ENCODE results near the gene LRRC14B. TPM values are rescaled to one million over a fixed set of nuclear protein-coding genes. Genes with fewer than 3 reads are reported as not detected.
"Not testable (repeated sequence)": the region's sequence is repeated elsewhere in the genome, so short reads cannot be mapped to it uniquely, and the experiment has no call there.

LRRC14B gene
- total RNA-seq, 1 donor from 2014 or later, result not detected

DNA sequence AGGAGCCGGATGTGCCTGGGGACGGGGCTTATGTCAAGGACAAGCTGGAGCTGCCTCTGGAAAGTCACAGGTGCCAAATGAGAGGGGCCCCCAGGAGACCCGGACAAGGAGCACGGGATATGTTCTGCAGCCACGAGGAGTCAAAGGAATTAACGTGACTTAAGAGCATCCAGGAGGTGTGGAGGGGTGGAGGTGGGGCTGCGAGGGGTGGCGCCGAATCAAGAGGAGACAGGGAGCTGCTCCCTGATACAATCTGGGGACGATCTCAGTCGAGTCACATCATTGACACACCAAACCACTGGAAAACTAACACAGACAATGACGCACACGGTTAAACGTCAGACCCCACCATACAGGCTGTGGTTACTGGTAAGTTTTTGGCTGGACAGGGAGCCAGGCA lies 16.3 kb downstream of the LRRC14B start:
- TF ChIP-seq, protein P1, sequence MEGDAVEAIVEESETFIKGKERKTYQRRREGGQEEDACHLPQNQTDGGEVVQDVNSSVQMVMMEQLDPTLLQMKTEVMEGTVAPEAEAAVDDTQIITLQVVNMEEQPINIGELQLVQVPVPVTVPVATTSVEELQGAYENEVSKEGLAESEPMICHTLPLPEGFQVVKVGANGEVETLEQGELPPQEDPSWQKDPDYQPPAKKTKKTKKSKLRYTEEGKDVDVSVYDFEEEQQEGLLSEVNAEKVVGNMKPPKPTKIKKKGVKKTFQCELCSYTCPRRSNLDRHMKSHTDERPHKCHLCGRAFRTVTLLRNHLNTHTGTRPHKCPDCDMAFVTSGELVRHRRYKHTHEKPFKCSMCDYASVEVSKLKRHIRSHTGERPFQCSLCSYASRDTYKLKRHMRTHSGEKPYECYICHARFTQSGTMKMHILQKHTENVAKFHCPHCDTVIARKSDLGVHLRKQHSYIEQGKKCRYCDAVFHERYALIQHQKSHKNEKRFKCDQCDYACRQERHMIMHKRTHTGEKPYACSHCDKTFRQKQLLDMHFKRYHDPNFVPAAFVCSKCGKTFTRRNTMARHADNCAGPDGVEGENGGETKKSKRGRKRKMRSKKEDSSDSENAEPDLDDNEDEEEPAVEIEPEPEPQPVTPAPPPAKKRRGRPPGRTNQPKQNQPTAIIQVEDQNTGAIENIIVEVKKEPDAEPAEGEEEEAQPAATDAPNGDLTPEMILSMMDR (IDR thresholded peaks at IDR 0.05), result no peak
- intact Hi-C loops (cut with DNase I), result no loop called here
- no peak for ATAC-seq
- Histone ChIP-seq H3K36me3 (peaks cover 39% of the 10 kb centered on the region), H3K4me3 (no peak overlapping the region), H3K4me1 (no peaks in the 10 kb centered on the region), H3K27me3 (ENCODE audit: low read depth) (no peaks in the 10 kb centered on the region), H3K27ac (no peak overlapping the region), H3K9me3 (no peaks in the 10 kb centered on the region)
- no peak for DNase-seq

DNA sequence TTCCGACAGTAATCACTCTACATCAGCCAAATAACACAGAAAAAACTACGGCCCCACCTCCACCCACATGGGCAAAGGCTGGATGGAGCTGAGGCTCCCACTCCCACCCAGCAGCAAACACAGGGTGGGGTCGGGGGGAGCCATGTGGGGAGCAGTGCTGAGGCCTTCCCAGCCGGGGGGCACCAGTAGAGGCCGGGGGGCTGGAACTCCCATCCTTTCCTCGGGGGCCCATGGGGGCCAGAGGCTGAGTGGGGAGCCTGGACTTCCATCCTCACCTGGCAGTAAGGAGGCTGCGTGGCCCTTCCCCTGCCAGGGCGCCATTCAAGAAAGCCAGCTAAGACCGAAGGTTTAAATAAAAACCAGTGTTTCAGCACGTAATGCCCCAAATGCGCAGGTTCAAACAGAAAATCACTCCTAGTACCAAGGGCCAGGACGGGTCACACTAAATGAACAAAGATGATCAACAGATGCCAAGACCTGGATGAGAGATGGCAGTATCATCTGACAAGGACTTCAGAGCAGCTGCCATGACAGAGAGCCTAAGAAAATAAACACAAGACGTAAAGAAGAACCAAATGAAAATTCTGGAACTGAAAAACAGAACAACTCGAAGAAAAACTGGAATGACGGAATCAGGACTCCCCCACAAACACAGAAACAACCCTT lies 17.3 kb downstream of the LRRC14B start:
- no peak overlapping the region for H3K4me3 ChIP-seq
- DNase-seq, result no peak
- H3K27me3 ChIP-seq (ENCODE audit: low read depth), result no peaks in the 10 kb centered on the region
- H3K36me3 ChIP-seq, result peaks cover 33% of the 10 kb centered on the region
- ATAC-seq, result no peak
- H3K4me1 ChIP-seq, result no peaks in the 10 kb centered on the region
- H3K9me3 ChIP-seq, result no peaks in the 10 kb centered on the region
- H3K27ac ChIP-seq, result no peak overlapping the region
- TF ChIP-seq, protein P1 (IDR thresholded peaks at IDR 0.05), result no peak
- intact Hi-C loops (cut with DNase I), result no loop called here

DNA sequence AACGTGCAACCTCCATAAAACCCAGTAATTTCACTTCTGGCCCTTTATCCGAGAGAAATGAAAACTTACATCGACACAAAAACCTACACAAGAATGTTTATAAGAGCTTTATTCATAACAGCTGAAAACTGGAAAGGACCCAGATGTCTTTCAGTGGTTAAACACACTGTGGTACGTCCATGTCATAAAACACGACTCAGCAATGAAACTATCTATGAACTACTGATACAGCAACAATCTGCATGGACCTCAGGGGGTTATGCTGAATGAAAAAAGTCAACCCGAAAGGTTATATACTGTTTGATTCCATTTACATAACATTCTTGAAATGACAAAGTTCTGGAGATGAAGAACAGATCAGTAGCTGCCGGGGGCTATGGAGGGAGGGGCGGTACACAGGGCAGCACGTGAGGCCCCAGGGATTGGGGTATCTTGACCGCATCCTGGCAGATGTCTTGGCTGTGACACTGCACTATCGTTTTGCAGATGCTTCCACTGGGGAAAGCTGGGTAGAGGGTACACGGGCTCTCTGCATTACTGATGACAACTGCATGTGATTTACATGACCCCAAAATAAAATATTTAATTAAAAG lies 22.6 kb downstream of the LRRC14B start:
- intact Hi-C loops (cut with DNase I), result no loop called here
- Histone ChIP-seq H3K9me3 (no peaks in the 10 kb centered on the region), H3K27me3 (ENCODE audit: low read depth) (no peaks in the 10 kb centered on the region), H3K27ac (no peak overlapping the region), H3K4me3 (no peak overlapping the region), H3K36me3 (peaks cover 5% of the 10 kb centered on the region), H3K4me1 (peaks cover 4% of the 10 kb centered on the region)
- no peak for DNase-seq
- ATAC-seq, result no peak
- TF ChIP-seq, protein P1 (IDR thresholded peaks at IDR 0.05), result no peak

DNA sequence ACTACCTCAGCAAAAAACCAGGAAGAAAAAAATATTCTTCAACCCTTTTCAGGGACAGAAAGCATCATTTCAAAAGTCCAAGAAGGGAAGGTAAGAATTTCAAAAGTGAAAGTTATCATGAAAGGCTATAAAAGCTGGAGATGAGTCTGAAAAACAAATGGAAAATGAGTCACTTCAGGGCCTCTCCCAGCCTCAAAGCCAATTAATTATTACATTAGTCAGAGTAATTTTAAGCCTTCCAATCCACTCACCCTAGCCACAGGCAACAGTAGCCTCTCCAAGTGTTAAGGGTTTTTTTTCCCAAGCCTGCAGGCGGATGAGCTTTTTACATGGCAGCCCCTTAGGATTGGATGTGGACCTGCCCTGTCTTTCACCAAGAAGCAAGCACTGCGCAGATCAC lies 24.0 kb downstream of the LRRC14B start:
- DNase-seq; H3K36me3 ChIP-seq; ATAC-seq; H3K27ac ChIP-seq; intact Hi-C loops (cut with DNase I); H3K4me3 ChIP-seq; H3K9me3 ChIP-seq; H3K27me3 ChIP-seq (ENCODE audit: low read depth): not testable (repeated sequence)
- H3K4me1 ChIP-seq, result peaks cover 14% of the 10 kb centered on the region

DNA sequence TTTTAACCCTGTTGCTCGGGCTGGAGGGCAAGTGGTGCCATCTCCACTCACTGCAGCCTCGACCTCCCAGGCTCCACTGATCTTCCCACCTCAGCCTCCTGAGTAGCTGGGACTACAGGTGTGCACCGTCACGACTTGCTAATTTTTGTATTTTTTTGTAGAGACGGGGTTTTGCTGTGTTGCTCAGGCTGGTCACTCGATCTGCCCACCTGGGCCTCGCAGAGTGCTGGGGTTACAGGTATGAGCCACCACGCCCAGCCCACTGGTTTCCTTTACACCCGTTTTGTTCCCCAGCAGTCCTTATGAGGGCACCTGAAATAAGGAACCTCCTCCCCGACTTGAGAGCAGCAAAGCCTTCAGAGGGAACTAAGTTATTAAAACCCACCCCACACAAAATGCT lies 24.8 kb downstream of the LRRC14B start:
- H3K4me3 ChIP-seq; H3K27me3 ChIP-seq (ENCODE audit: low read depth); H3K27ac ChIP-seq; ATAC-seq; DNase-seq; intact Hi-C loops (cut with DNase I); H3K9me3 ChIP-seq; H3K36me3 ChIP-seq: not testable (repeated sequence)
- peaks cover 22% of the 10 kb centered on the region for H3K4me1 ChIP-seq

DNA sequence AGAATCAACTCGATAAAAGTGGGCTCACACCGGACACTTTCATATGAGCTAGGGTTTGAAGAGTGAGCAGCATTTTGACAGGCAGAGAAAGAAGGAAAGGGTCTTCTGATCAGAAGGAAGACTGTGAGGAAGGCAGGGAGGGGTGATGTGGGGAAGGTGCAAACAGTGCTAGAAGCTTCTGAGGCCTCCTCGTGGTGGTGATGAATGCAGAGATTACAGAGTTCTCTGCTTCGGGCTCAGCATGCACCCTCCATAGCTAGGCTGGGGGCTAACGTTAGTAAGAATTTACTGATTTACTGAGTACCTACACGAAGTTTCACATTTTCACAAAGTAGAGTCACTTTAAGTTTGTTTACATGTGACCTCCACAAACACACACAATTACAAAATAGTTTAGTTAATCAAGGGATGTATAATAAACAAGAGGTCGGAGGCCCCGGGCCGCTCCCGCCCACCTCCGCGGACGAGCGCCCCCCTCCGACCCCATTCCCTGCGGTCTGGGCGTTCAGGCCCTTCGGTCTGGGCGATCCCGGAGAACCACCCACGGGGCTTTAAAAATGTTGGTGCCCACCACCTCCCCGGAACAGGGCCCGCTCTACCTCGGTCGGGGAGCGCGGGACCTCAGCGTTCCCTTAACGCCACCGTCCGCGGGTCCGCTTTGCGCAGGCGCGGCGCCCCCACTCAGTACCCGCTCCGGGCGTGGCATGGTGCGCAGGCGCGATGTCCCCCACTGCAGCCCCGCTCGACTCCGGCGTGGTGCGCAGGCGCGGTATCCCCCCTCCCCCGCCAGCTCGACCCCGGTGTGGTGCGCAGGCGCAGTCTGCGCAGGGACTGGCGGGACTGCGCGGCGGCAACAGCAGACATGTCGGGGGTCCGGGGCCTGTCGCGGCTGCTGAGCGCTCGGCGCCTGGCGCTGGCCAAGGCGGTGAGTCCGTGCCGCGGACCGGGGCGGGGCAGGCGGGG lies 26.5 kb downstream of the LRRC14B start, which contains the start of the genes CCDC127 and SDHA:
TSS of gene CCDC127 (minus strand) at position 660 of the 963 bp plus-strand sequence. CDS start 1,304 bp downstream, outside the sequence.
TSS of gene SDHA (plus strand) at position 827 of the 963 bp plus-strand sequence. CDS start at position 863, 36 bp downstream.
- H3K27ac ChIP-seq, result peak within 1 kb of the TSS; percentile 93
- DNase-seq (peak; percentile 97), ATAC-seq (peak; percentile 98 to 99)
- TF ChIP-seq, protein P1 (IDR thresholded peaks at IDR 0.05), result peak; percentile 42
- H3K9me3 ChIP-seq; H3K36me3 ChIP-seq; H3K27me3 ChIP-seq (ENCODE audit: low read depth); intact Hi-C loops (cut with DNase I): not testable (repeated sequence)
- H3K4me1 ChIP-seq, result peaks cover 37% of the 10 kb centered on the region
- H3K4me3 ChIP-seq, result peak within 1 kb of the TSS; percentile 71
